Epithelial cell of prostate (primary cell): Measurements from ENCODE around the gene HIGD2B.
"Not testable (repeated sequence)": the region's sequence is repeated elsewhere in the genome, so short reads cannot be mapped to it uniquely, and the experiment has no call there.

Experiments used
- DNase-seq: peaks from one replicate; pipeline ENCODE4 v3.0.0-alpha.2; 2011; ENCODE audit warnings: low read depth, low spot score
- H3K27ac ChIP-seq: fragments of 450-650 bp; 2 replicates; pipeline ENCODE4 v1.5.1; 2017; ENCODE audit warnings: mild to moderate bottlenecking

Gene HIGD2B

DNA sequence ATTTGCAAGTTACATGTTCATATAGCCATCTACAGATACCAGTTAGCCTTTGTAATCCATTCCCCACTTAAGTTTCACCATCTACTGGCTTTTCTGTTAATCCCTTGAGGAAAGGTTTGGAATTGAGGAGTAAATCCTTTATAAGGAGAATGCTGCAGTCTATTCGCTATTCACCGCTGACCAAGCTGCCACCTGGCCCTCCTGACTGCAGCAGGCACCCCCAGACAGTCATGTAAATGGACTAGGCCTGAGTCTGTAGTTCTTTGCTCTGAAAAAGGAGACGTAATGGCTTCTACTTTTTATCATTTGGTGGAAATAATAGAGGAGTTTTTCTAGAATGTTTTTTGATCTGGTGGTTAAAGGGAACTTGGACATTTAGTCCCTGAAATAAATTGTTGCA, 3.2 kb downstream of the HIGD2B start:
- no peak for DNase-seq

DNA sequence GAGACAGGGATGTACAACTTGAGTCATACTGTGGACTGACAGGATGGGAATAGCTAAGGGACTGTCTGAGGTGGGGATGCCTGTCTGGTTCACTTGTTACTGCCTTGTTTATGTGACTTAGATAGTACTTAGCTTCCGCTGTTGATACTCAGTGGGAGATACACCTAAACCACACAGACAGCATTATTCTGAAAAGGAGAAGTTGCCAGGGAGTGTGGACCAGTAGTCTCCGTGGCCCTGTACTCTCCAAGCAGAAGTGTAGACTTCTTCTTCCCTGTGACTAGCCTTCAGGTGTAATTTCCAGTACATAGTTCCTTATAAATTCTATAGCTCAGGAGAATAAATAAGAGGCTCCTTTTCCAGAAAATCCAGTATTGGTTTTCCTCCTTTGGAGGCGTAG, 5.1 kb downstream of the HIGD2B start:
- no peak for DNase-seq
- H3K27ac ChIP-seq, result no peak overlapping the region

More for the DNA sequence above, 3.2 kb downstream of the HIGD2B start:
- no peak overlapping the region for H3K27ac ChIP-seq

GRCh38 chr15:72676838-72677237, 9.1 kb downstream of the HIGD2B start:
- DNase-seq, result no peak
- no peak overlapping the region for H3K27ac ChIP-seq

GRCh38 chr15:72671525-72671924, 14.5 kb downstream of the HIGD2B start:
- DNase-seq, result no peak
- H3K27ac ChIP-seq, result no peak overlapping the region

DNA sequence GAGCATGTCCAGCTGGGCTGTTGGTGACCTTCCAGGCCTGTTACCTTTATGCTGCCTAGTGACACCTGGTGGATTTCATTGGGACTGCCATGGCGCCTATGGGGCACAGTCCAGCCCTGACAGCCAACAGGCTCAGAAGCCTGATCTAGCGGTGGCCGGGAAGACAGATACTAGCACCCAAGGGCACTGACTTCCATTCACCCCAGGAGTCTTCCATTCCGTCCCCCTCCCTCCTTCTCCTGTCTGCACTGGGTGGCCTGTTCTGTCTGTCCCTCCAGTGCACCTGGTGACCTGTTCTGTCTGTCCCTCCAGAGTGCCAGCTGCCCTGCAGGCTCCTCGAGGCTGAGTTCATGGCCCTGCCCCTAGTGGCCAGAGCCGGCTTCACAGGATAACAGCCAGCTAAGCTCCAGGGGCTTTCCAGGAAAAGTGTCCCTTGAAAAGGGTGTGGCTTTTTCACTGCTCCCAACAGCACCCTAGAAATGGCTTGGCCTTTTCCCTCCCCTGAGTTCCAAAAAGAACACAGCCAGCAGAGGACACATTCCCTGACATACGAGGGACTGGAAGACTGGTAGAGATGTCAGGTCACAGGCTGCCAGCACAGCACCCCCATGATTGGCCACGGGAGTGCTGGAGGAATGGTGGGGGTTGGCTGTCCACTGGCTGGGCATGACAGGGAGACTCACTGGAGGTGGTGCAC, 15.2 kb downstream of the HIGD2B start:
- DNase-seq, H3K27ac ChIP-seq: not testable (repeated sequence)

- H3K27ac ChIP-seq, result not testable (repeated sequence)
Measured at GRCh38 chr15:72669803-72670202, 16.2 kb downstream of the HIGD2B start.

DNA sequence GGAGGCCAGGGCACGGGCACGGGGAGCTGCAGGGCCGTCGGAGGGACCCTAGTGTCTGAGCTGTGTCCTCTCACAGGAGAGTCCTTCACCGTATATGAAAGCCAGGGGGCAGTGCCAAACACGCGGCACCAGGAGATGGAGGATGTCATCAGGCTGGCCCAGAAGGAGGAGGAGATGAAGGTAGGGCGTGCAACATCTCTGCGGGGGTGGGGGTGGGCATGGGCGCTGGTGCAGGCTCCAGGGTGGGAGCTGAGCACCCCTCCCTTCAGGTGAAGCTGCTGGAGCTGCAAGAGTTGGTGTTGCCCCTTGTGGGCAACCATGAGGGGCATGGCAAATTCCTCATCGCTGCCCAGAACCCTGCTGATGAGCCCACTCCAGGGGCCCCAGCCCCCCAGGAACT, 20.3 kb downstream of the HIGD2B start:
- DNase-seq, H3K27ac ChIP-seq: not testable (repeated sequence)

More at GRCh38 chr15:72669803-72670202, 16.2 kb downstream of the HIGD2B start:
- DNase-seq, result not testable (repeated sequence)

DNA sequence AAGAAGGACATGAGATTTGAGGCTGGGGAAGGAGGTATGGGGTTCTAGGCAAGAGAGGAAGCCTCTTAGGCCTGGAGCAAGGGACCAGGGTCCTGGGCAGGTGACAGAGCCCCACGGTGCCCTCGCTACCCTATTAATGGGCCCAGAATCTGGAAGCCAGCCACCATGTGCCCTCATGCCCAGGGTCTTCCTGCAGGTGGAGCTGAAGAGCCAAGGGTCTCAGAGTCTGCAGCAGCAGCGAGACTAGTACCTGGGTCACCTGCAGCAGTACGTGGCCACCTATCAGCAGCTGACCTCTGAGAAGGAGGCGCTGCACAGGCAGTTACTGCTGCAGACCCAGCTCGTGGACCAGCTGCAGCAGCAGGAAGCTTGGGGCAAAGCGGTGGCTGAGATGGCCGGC, 22.1 kb downstream of the HIGD2B start:
- H3K27ac ChIP-seq, DNase-seq: not testable (repeated sequence)

DNA sequence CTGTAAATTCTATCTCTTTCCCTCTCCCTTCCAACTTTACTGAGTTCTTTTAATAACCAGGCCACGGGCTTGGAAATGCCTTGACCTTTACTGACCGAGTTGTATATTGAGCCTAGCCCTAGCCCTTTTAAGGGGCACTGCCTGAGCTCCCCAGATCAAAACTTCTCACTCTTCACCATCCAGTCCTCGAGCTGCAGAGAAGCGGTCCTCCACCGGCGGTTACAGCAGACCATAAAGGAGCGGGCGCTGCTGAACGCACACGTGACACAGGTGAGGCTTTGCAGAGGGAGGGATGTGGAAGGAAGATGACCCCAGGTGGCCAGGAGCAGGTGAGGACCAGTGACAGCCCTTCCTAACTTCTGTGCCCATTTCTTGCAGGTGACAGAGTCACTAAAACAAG, 24.9 kb downstream of the HIGD2B start:
- not testable (repeated sequence) for H3K27ac ChIP-seq, DNase-seq

DNA sequence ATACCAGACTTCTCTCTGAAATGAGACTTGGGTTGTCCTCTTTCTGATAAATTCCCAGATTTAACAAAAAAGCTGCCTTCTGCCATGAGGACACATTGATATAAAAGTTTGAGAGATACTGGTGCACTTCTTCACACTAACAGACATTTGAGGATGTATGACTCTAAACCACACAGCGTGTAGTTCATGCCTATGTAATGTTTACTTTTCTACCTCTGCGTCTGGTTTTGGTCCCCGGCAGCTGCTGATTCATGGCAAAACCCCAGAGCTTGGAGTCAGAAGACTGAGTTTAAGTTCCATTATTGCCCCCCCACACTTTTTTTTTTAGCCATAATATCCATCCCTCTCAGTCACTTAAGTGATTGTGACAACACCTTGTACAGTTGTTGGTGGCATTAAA, 30.0 kb downstream of the HIGD2B start:
- not testable (repeated sequence) for DNase-seq, H3K27ac ChIP-seq

DNA sequence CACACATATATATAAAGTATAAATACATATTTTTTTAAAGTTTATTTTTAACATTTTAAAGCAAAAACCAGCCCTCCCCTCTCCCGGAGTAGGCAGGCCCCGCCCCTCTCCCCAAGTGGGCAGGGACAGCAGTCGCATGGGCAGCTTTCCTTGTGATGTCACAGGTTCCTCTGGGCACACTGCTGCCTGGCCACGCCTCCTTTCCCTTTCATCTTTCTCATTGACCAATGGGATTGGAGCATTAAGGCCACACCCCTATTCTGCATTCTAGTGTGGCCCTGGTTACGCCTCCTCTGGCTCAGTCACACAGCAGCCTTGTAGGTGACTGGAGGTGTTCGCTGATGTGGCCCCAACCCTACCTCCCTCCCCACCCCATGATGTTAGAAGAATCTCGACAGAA, 31.6 kb downstream of the HIGD2B start, which contains the start of gene GOLGA6B:
GOLGA6B (plus strand) TSS at position 301 of the 400 bp plus-strand sequence; CDS start at position 342, 41 bp downstream.
- not testable (repeated sequence) for H3K27ac ChIP-seq, DNase-seq

DNA sequence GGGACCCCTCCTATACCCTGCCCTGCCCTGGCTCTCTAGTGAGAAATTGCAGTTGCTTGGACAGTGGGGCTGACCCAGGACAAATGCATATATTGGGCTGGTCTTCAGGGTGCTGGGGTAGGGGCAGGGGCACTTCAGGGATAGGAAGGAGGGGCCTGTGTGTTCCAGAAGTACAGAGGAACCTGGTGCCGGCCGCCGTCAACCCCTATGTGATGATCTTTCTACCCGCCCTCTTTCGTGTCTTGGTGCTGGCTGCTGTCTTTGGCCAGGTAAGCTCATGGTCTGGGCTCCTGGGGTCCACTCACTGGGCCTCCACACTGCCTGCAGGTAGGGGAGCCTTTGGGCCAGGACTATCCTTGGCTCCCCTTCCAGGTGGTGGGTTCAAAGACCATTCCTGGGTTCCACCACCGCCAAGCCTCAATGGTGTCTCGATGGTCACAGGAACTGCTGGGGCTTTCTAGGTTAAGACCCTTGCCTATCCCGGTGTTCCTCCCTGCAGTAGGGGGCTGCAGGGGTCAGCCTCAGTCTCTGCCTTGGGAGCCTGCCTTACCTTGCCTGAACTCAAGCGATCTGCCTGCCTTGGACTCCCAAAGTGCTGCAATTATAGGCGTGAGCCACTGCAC, 37.2 kb downstream of the HIGD2B start:
- not testable (repeated sequence) for H3K27ac ChIP-seq, DNase-seq

- not testable (repeated sequence) for H3K27ac ChIP-seq, DNase-seq
Measured at GRCh38 chr15:72642271-72642670, 43.7 kb downstream of the HIGD2B start.

DNA sequence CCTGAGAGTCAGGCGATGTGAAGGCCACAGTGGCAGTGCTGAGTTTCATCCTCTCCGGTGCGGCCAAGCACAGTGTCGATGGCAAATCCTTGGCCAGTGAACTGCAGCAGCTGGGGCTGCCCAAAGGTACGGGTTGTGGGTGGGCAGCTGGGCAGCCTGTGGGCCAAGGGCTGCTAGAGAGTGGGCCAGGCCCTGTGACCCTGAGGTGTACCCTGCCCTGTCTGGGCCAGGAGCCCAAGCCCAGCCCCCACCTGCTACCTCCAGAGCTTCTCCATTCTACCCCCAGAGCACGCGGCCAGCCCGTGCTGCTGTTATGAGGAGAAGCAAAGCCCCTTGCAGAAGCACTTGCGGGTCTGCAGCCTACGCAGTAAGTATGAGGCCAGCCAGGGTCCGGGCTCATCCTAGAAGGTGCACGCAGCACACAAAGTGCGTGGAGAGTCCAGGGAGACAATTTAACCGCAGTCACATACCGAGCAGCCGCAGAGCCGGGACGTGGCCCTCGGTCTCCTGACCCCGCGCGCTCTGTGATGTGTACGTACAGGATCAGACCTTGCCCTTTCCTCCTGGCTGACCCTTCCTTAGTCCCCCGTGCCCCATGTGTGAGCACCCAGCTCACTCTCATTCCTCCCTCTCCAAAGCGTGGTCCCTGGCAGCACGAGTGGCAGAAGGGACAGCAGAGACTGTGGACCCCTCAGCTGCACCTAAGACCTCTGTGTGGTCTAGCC, 46.1 kb downstream of the HIGD2B start:
- not testable (repeated sequence) for H3K27ac ChIP-seq, DNase-seq

DNA sequence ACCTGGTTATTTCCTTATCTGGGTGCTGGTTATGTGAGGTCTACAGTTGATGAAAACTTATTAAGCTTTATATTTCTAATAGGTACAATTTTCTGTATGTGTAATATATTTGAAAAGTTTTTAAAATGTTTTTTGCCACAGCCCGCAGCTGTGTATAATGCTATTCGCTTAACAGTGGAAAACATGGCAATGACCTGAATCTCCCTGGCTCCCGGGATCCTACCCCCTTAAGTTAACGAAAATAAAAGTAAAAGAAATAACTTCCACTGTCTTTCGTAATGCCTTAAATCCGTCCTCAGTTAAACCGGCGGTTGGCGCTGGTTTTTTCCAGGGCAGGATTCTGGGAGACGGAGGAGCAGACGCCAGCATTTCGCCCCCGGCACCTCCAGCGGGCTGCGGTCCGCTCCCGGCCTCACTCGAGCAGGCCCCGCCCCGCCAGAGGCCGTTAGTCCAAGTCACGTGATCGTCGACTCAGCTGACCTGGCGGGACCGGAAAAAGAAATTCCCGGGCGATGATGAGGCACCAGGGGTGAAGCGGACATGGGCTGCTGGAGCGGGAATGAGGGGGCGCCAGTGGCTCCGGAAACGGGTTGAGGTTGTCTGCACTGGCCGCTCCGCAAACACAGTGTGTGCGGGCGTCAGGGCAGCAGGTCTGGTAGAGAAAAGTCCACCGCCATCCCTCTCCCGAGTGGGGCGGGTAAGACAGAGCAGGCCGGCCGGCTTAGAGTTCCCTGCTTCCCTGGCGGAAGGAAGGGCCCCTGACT, 49.3 kb downstream of the HIGD2B start:
- DNase-seq, result peak; percentile 2
- H3K27ac ChIP-seq, result not testable (repeated sequence)

GRCh38 chr15:72629068-72629570, 56.9 kb downstream of the HIGD2B start:
- not testable (repeated sequence) for H3K27ac ChIP-seq, DNase-seq

- DNase-seq, H3K27ac ChIP-seq: not testable (repeated sequence)
Measured at GRCh38 chr15:72628249-72629067, 57.5 kb downstream of the HIGD2B start.

DNA sequence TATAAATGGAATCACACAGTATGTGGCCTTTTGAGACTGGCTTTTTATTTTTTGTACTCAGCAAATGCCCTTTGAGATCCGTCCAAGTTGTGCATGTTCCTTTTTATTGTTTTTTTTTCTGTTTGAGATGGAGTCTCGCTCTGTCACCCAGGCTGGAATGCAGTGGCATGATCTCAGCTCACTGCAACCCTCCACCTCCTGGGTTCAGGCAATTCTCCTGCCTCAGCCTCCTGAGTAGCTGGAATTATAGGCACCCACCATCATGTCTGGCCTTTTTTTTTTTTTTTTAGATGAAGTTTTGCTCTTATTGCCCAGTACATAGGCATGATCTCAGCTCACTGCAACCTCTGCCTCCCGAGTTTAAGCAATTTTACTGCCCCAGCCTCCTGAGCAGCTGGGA, 59.8 kb downstream of the HIGD2B start:
- not testable (repeated sequence) for DNase-seq, H3K27ac ChIP-seq
